Head of caudate nucleus (tissue), 42 donors: Measurements from ENCODE around the gene CDHR5.

Experiments used
- DNase-seq, 42 donors: peaks; one replicate each; pipeline versions ENCODE4 v3.0.0 to v3.0.0-alpha.2; 2020 to 2021; ENCODE audit warnings: mixed read lengths in 7 of 42
- intact Hi-C: fragments of 100-400 bp; cut with DNase I; formaldehyde crosslinking; loops from one replicate; pipeline ENCODE4 v1.15.0; 2022

Gene CDHR5

GRCh38 chr11:598005-598680, 26.6 kb downstream of the CDHR5 start:
- DNase-seq, result no peak
- intact Hi-C loops, result no loop called here

DNA sequence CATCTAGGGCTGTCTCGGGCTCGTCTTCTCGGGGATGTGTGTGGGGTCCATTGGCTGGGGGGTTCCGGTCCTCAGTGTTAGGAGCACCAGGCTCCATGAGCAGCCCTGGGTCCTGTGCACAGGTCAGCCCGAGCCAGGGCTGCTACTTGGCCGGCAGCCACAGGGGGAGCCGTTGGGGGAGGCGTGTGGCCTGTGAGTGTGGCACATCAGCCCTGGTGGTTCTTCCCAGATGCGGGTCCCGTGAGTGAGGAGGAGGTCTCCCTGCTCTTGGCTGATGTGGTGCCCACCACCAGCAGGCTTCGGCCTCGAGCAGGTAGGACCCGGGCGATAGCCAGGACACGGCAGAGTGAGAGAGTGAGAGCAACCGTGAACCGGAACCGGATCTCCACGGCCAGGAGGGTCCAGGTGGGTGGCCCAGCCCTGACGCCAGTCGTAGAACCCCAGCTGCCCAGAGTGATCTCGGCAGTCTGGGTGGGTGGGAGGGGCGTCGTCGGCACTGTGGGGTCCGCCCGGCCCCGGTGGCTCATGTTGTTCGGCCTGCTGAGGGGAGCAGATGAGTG, 27.5 kb downstream of the CDHR5 start:
- DNase-seq, result no peak
- intact Hi-C loops, result no loop called here

- intact Hi-C loops, result no loop called here
- DNase-seq, result no peak
Measured at GRCh38 chr11:596374-596773, 28.4 kb downstream of the CDHR5 start.

GRCh38 chr11:595400-595799, 29.4 kb downstream of the CDHR5 start:
- no peak for DNase-seq
- intact Hi-C loops, result no loop called here

- no peak for DNase-seq
- intact Hi-C loops, result no loop called here
Measured at GRCh38 chr11:593347-593746, 31.4 kb downstream of the CDHR5 start.

DNA sequence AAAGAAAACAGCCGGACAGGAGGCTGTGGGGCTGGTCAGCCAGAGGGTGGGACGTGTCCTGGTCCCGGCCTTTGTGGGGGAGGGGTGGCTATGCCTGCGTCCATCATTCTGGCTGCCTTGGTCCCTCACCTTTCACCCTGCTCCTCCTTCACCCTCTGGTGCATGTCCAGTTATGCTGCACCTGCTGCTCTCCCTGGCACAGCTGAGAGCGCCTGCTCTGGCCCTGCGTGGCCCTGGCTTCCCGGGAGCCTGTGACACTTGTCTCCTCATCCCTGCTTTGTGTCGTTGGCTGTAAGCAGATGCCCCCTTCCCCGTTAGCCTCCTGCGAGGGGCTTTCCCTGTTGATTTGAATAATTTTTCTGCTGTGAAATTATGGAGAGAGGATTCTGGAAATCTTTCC, 31.8 kb downstream of the CDHR5 start:
- DNase-seq, result no peak
- intact Hi-C loops, result no loop called here

- no peak for DNase-seq
Measured at GRCh38 chr11:592501-592900, 32.3 kb downstream of the CDHR5 start.

DNA sequence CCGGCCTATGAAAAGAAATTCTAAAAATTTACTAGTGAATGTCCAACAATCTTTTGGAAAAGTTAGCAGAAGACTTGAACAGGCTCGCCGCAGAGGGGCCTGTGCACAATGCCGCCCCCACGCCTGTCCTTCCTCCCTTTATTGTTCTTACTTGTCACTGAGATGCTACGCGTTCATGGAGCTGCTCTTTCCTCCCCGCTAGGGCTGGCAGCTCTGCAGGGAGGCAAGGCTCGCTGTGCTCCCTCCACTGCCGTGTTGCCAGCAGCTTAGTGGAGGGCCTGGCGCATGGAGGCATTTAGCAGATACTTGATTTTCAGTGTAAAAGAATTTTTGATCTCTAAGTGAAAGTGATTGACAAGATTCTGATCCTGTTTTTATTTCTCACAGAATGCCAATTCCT, 33.8 kb downstream of the CDHR5 start:
- peak in 26 of 42 donors; percentile 21 to 73 (median 50) for DNase-seq
- intact Hi-C loops, result no loop called here

More at GRCh38 chr11:592501-592900, 32.3 kb downstream of the CDHR5 start:
- intact Hi-C loops, result no loop called here

GRCh38 chr11:589798-590197, 35.0 kb downstream of the CDHR5 start:
- intact Hi-C loops, result no loop called here
- DNase-seq, result no peak

DNA sequence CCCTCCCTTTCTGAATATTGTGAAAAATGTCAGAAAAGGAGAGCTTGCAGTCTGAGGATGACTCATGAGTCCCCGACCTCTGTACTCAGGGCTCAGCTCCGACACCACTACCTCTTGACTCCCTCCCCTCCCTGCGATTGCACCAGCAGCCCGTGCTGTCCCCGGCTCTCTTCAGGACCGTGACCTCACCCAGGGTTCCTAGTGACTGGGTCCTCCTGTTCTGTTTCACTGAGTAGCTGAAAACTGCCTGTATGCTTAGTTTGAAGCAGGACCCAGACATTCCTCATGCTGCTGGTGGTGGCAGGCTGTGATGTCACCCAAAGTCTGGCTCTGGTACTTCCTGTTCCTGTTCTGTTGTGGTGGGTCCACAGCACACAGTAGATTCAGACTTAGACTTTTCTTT, 36.8 kb downstream of the CDHR5 start:
- DNase-seq, result peak in 5 of 42 donors; percentile 32 to 57 (median 46)
- intact Hi-C loops, result no loop called here

- no peak for DNase-seq
- intact Hi-C loops, result no loop called here
Measured at GRCh38 chr11:587546-587945, 37.2 kb downstream of the CDHR5 start.

GRCh38 chr11:586376-587316, 38.1 kb downstream of the CDHR5 start:
- no peak for DNase-seq
- intact Hi-C loops, result no loop called here

DNA sequence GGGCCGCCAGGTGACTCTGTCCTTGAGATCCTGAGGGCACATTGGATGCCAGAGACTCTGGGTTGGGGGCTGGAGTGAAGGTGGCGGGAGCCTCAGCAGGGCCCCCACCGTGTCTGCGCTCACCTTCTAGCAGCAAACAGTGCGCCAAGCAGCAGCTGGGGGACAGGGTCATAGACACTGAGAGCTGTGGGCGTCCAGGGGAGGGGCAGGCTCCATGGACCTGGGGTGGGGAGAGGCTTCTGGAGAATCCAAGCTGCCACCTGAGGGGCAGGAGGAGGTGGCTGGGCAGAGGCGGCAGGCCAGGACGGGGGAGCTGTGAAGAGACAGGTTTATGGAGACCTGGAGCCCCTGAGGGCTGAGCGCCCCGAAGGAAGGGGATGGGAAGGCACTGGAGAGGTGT, 40.5 kb downstream of the CDHR5 start:
- intact Hi-C loops, result no loop called here
- no peak for DNase-seq

DNA sequence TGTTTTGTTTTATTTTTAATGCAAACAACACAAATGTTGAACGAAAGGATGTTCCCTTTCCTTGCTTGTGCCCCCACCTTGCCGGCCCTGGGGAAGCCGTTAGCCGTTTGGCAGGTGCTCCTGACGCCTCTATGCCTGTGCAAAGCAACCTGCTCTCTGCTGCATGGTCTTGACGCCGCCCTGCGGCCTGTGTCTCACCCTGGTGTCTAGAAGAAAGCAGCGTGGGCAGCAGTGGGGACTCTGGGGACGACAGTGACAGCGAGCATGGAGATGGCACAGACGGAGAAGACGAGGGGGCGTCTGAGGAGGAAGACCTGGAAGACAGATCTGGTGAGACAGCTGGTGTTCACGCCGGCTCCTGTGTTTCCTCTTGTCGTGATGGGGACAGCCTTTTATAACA, 43.0 kb downstream of the CDHR5 start:
- intact Hi-C loops, result no loop called here
- peak in 41 of 42 donors; percentile 33 to 95 (median 74) for DNase-seq

GRCh38 chr11:581342-581741, 43.4 kb downstream of the CDHR5 start:
- intact Hi-C loops, result no loop called here
- no peak for DNase-seq

DNA sequence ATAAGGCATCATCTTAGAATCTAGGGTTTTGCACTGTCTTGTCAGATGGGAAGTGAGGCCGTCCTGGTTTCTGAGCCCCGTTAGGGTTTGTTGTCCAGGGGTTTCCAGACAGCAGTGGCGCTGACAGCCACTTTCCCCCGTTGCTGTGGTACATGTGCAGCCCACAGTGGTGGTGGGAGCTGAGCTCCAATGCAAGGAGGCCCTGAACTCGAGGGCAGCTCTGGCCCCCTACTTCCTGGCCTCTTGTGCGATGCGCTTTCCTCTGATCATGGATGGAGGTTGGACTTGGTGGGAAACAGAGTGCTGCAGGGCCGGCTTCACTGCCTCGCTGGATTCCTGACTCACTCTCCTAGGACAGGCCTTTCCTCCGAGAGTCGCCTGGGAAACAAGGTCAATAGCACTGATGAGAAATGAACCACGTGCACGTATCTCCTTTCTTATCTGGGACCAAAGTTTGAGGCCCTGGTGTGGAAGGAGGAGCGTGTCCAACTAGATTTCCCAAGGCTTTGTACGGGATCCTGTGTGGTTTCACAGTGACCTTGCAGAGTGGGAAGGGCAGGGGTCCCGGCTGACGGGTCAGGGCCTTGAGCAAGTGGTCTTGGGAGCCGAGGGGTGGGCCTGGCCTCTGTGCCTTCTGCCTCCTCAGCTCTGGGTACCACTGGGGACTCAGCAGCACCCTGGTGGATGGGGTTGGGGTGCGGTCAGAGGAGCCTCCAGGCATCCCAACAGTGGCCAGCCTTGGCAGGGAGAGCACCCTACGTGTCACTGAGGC, 44.7 kb downstream of the CDHR5 start:
- no peak for DNase-seq
- intact Hi-C loops, result no loop called here

DNA sequence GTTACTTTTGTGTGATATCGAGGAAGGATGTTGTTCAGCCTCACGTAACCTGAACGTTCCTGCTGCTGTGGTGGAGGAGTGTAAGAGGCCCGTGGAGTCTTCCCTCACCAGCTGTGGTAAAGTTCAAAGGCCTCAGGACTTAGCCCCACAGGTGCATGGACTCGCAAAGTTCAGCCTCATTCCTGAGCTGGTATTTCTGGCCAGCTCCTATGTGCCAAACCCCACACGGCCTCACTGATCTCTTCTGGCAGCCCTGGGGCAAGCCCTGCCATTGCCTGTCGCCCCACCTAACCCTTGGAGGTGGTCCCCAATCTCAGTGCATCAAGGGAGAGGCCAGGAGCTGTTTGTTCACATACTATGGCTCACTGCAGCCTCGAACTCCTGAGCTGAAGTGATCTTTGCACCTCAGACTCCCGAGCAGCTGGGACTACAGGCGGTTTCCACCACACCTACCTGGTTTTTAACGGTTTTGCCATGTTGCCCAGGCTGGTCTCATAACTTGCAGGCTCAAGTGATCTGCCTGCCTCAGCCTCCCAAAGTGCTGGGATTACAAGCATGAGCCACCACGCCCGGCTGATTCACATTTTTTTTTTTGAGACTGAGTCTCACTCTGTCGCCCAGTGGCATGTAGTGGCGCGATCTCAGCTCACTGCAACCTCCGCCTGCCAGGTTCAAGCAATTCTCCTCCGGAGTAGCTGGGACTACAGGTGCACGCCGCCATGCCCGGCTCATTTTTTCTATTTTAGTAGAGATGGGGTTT, 46.3 kb downstream of the CDHR5 start:
- no peak for DNase-seq
- intact Hi-C loops, result no loop called here

DNA sequence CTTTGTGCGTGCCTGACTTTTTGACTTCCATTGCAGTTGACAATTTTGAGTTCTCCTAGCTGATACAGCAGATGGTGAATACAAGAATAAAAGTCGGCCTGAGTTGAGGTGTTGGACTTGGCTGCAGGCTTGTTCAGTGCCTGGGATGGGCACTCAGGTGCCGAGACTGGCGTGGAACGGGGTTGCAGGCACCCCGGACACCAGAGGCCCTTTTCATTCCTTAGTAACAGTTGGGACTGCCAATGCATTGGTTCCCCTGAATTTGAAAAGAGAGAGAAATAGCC, 47.2 kb downstream of the CDHR5 start:
- intact Hi-C loops, result no loop called here
- no peak for DNase-seq
